ENCODE data around the gene AGPAT3.

Gene AGPAT3

GRCh38 chr21:43829575-43830119, 35.4 kb upstream of the AGPAT3 start:
- H2BK15ac ChIP-seq (ENCODE audit: low read depth, poor library complexity, severe bottlenecking), result no peak overlapping the region
- peaks cover 13 to 49% of the 10 kb centered on the region in 2 experiments for H3K27me3 ChIP-seq (ENCODE audit: control insufficient read depth in 1 of 2, insufficient read depth in 1 of 2, low read length in 2 of 2)
- no peak overlapping the region for H3K14ac ChIP-seq (ENCODE audit: low read length in 2 of 2)
- DNase-seq, result no peak
- H3K36me3 ChIP-seq (ENCODE audit: control insufficient read depth in 1 of 2, insufficient read depth in 2 of 2, low read depth in 1 of 2, low read length in 2 of 2), result no peaks in the 10 kb centered on the region
- no peak overlapping the region for H3K18ac ChIP-seq (ENCODE audit: low read depth in 1 of 2, low read length in 2 of 2)
- H3K9me3 ChIP-seq (ENCODE audit: control insufficient read depth, low read length), result no peaks in the 10 kb centered on the region
- H4K91ac ChIP-seq (ENCODE audit: low read length), result peak overlapping the region; percentile 6
- no peak overlapping the region for H2AFZ ChIP-seq (ENCODE audit: low read depth, low read length)
- H2BK5ac ChIP-seq (ENCODE audit: low read depth, low read length, poor library complexity, severe bottlenecking), result no peak overlapping the region
- H2BK120ac ChIP-seq (ENCODE audit: low read depth, low read length), result no peak overlapping the region
- H3K27ac ChIP-seq (ENCODE audit: low read length, poor library complexity, severe bottlenecking), result no peak overlapping the region
- H2BK12ac ChIP-seq (ENCODE audit: low read length in 2 of 2), result no peak overlapping the region
- no peak overlapping the region for H3K4ac ChIP-seq (ENCODE audit: low read depth in 1 of 2, low read length in 2 of 2)
- no peak overlapping the region for H3K4me2 ChIP-seq (ENCODE audit: low read length, poor library complexity, severe bottlenecking)
- peak overlapping the region in 1 of 2 experiments; percentile 36 for H3K23ac ChIP-seq (ENCODE audit: low read length in 2 of 2)
- no peak overlapping the region for H4K8ac ChIP-seq (ENCODE audit: low read length)
- peaks cover 2% of the 10 kb centered on the region for H3K4me1 ChIP-seq (ENCODE audit: control insufficient read depth, insufficient read depth, low read depth, low read length)
- 83% methylated on average over 22 of the region's 22 CpGs for WGBS
- H3K9ac ChIP-seq (ENCODE audit: low read length), result no peak overlapping the region
- no peaks in the 10 kb centered on the region for H3K79me1 ChIP-seq (replicated peaks; ENCODE audit: low read length, poor library complexity, severe bottlenecking)
- no peak overlapping the region for H3K4me3 ChIP-seq (ENCODE audit: insufficient read depth in 1 of 2, low read depth in 1 of 2, low read length in 2 of 2)
- H2AK5ac ChIP-seq (ENCODE audit: low read length, severe bottlenecking), result no peak overlapping the region

DNA sequence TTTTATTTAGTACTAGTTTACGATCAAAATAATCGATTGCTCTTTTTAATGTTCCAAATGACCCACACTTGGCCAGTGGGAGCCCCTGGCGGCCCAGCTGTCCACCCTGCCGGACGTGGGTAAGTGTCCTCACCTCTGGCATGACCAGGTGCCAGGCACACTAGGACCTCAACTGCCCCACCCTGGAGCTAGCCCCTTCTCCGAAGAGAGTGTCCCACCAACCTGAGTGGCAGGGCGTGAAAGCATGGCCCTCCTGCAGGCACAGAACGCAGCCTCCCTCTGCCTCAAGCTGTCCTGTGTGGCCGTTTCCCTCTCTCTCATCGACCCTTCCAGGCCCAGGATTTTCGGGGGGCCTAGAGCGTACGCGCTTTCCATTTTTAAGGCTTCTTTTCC, 32.9 kb upstream of the AGPAT3 start:
- H4K8ac ChIP-seq (ENCODE audit: low read length), result no peak overlapping the region
- no peak overlapping the region for H3K14ac ChIP-seq (ENCODE audit: low read length in 2 of 2)
- H3K23ac ChIP-seq (ENCODE audit: low read length in 2 of 2), result no peak overlapping the region
- H2BK12ac ChIP-seq (ENCODE audit: low read length in 2 of 2), result no peak overlapping the region
- H3K4me1 ChIP-seq (ENCODE audit: control insufficient read depth, insufficient read depth, low read depth, low read length), result no peaks in the 10 kb centered on the region
- H3K27me3 ChIP-seq (ENCODE audit: control insufficient read depth in 1 of 2, insufficient read depth in 1 of 2, low read length in 2 of 2), result peaks cover 17 to 73% of the 10 kb centered on the region in 2 experiments
- no peak overlapping the region for H3K4me3 ChIP-seq (ENCODE audit: insufficient read depth in 1 of 2, low read depth in 1 of 2, low read length in 2 of 2)
- WGBS, result 93% methylated on average over 14 of the region's 14 CpGs
- no peaks in the 10 kb centered on the region for H3K36me3 ChIP-seq (ENCODE audit: control insufficient read depth in 1 of 2, insufficient read depth in 2 of 2, low read depth in 1 of 2, low read length in 2 of 2)
- H3K79me1 ChIP-seq (replicated peaks; ENCODE audit: low read length, poor library complexity, severe bottlenecking), result no peaks in the 10 kb centered on the region
- no peak overlapping the region for H3K18ac ChIP-seq (ENCODE audit: low read depth in 1 of 2, low read length in 2 of 2)
- H3K27ac ChIP-seq (ENCODE audit: low read length, poor library complexity, severe bottlenecking), result no peak overlapping the region
- H4K91ac ChIP-seq (ENCODE audit: low read length), result no peak overlapping the region
- H2BK5ac ChIP-seq (ENCODE audit: low read depth, low read length, poor library complexity, severe bottlenecking), result no peak overlapping the region
- H3K4me2 ChIP-seq (ENCODE audit: low read length, poor library complexity, severe bottlenecking), result no peak overlapping the region
- no peak overlapping the region for H3K4ac ChIP-seq (ENCODE audit: low read depth in 1 of 2, low read length in 2 of 2)
- no peak for DNase-seq
- H2BK15ac ChIP-seq (ENCODE audit: low read depth, poor library complexity, severe bottlenecking), result no peak overlapping the region
- no peak overlapping the region for H2AFZ ChIP-seq (ENCODE audit: low read depth, low read length)
- H3K9ac ChIP-seq (ENCODE audit: low read length), result no peak overlapping the region
- no peaks in the 10 kb centered on the region for H3K9me3 ChIP-seq (ENCODE audit: control insufficient read depth, low read length)
- no peak overlapping the region for H2BK120ac ChIP-seq (ENCODE audit: low read depth, low read length)
- no peak overlapping the region for H2AK5ac ChIP-seq (ENCODE audit: low read length, severe bottlenecking)

GRCh38 chr21:43832648-43833047, 32.4 kb upstream of the AGPAT3 start:
- Histone ChIP-seq H2BK5ac (ENCODE audit: low read depth, low read length, poor library complexity, severe bottlenecking) (no peak overlapping the region), H4K91ac (ENCODE audit: low read length) (no peak overlapping the region), H3K79me1 (replicated peaks; ENCODE audit: low read length, poor library complexity, severe bottlenecking) (no peaks in the 10 kb centered on the region), H3K9me3 (ENCODE audit: control insufficient read depth, low read length) (no peaks in the 10 kb centered on the region), H3K4me2 (ENCODE audit: low read length, poor library complexity, severe bottlenecking) (no peak overlapping the region), H2AK5ac (ENCODE audit: low read length, severe bottlenecking) (no peak overlapping the region), H3K18ac (ENCODE audit: low read depth in 1 of 2, low read length in 2 of 2) (no peak overlapping the region), H3K4me3 (ENCODE audit: insufficient read depth in 1 of 2, low read depth in 1 of 2, low read length in 2 of 2) (no peak overlapping the region), H2AFZ (ENCODE audit: low read depth, low read length) (no peak overlapping the region), H3K14ac (ENCODE audit: low read length in 2 of 2) (no peak overlapping the region), H3K36me3 (ENCODE audit: control insufficient read depth in 1 of 2, insufficient read depth in 2 of 2, low read depth in 1 of 2, low read length in 2 of 2) (no peaks in the 10 kb centered on the region), H3K23ac (ENCODE audit: low read length in 2 of 2) (no peak overlapping the region), H4K8ac (ENCODE audit: low read length) (no peak overlapping the region), H2BK15ac (ENCODE audit: low read depth, poor library complexity, severe bottlenecking) (no peak overlapping the region), H3K9ac (ENCODE audit: low read length) (no peak overlapping the region), H2BK120ac (ENCODE audit: low read depth, low read length) (no peak overlapping the region), H2BK12ac (ENCODE audit: low read length in 2 of 2) (no peak overlapping the region), H3K27ac (ENCODE audit: low read length, poor library complexity, severe bottlenecking) (no peak overlapping the region), H3K4me1 (ENCODE audit: control insufficient read depth, insufficient read depth, low read depth, low read length) (no peaks in the 10 kb centered on the region), H3K27me3 (ENCODE audit: control insufficient read depth in 1 of 2, insufficient read depth in 1 of 2, low read length in 2 of 2) (peaks cover 17 to 78% of the 10 kb centered on the region in 2 experiments), H3K4ac (ENCODE audit: low read depth in 1 of 2, low read length in 2 of 2) (no peak overlapping the region)
- WGBS, result 86% methylated on average over 10 of the region's 10 CpGs
- DNase-seq, result no peak

DNA sequence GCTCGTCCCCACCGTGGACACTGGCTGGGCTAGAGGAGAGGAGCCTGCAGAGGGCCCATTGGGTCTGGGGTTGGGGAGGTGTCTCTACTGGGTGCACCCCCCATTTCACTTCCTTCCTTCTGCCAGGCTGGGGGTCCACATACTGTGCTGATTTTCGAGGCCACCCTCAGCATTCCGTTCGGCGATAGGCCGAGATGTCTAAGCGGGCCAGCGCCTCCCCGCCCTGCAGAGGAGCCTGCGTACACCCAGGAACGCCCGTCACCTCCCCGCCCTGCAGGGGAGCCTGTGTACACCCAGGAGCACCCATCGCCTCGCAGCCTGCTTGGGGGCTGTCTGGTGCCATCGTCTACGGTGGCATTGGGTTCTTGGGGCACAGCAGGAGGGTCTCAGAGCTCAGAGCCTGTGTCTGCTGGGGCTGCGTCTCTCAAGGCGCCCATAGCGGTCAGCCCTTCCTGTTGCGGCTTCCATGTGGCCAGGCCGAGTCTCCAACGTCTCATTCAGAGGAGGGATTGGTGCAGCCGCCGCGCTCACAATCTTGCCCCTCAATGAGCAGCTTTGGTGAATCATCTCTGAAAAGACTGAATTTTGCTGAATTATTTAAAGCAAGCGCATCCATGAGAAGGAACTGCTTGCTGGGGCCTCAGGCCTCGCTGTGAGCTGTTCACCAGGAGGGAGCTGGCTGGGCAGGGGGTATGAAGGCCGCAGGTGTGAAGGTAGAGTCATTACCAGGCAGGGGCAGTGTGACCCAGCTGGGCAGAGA, 30.7 kb upstream of the AGPAT3 start:
- Histone ChIP-seq H2BK12ac (ENCODE audit: low read length in 2 of 2) (no peak overlapping the region), H2BK120ac (ENCODE audit: low read depth, low read length) (no peak overlapping the region), H3K79me1 (replicated peaks; ENCODE audit: low read length, poor library complexity, severe bottlenecking) (no peaks in the 10 kb centered on the region), H3K27ac (ENCODE audit: low read length, poor library complexity, severe bottlenecking) (no peak overlapping the region), H3K9me3 (ENCODE audit: control insufficient read depth, low read length) (no peaks in the 10 kb centered on the region), H2AK5ac (ENCODE audit: low read length, severe bottlenecking) (no peak overlapping the region), H2BK5ac (ENCODE audit: low read depth, low read length, poor library complexity, severe bottlenecking) (no peak overlapping the region), H4K91ac (ENCODE audit: low read length) (no peak overlapping the region), H3K23ac (ENCODE audit: low read length in 2 of 2) (peak overlapping the region in 1 of 2 experiments; percentile 6), H3K18ac (ENCODE audit: low read depth in 1 of 2, low read length in 2 of 2) (no peak overlapping the region), H3K4me1 (ENCODE audit: control insufficient read depth, insufficient read depth, low read depth, low read length) (no peaks in the 10 kb centered on the region), H3K4ac (ENCODE audit: low read depth in 1 of 2, low read length in 2 of 2) (no peak overlapping the region), H4K8ac (ENCODE audit: low read length) (no peak overlapping the region), H3K14ac (ENCODE audit: low read length in 2 of 2) (no peak overlapping the region), H3K36me3 (ENCODE audit: control insufficient read depth in 1 of 2, insufficient read depth in 2 of 2, low read depth in 1 of 2, low read length in 2 of 2) (no peaks in the 10 kb centered on the region), H3K9ac (ENCODE audit: low read length) (no peak overlapping the region), H3K4me2 (ENCODE audit: low read length, poor library complexity, severe bottlenecking) (no peak overlapping the region), H3K27me3 (ENCODE audit: control insufficient read depth in 1 of 2, insufficient read depth in 1 of 2, low read length in 2 of 2) (peaks cover 25 to 78% of the 10 kb centered on the region in 2 experiments), H3K4me3 (ENCODE audit: insufficient read depth in 1 of 2, low read depth in 1 of 2, low read length in 2 of 2) (no peak overlapping the region), H2BK15ac (ENCODE audit: low read depth, poor library complexity, severe bottlenecking) (no peak overlapping the region), H2AFZ (ENCODE audit: low read depth, low read length) (no peak overlapping the region)
- WGBS, result 91% methylated on average over 28 of the region's 30 CpGs
- no peak for DNase-seq

All from mesenchymal stem cell (in vitro differentiated cells and primary cell).